Measurements from ENCODE around the gene KCNG4. TPM values are rescaled to one million over a fixed set of nuclear protein-coding genes. Genes with fewer than 3 reads are reported as not detected.
A peak's percentile ranks its signal among the peaks of the same experiment; 100 is the strongest.

KCNG4 gene
- total and polyA plus RNA-seq, 8 donors: 0.02 TPM; not detected in 7

- intact Hi-C loops (cut with DNase I): no loop called here
- H3K4me3 ChIP-seq: no peak overlapping the region
- WGBS, 2 donors: 66 to 71% methylated on average over 31 to 34 of the region's 34 CpGs
- DNase-seq: peak in 1 of 6 donors; percentile 47
- no peak for ATAC-seq
- H3K27ac ChIP-seq: no peak overlapping the region
- no peak for FAIRE-seq
- no peaks in the 10 kb centered on the region for H3K9me3 ChIP-seq
- no peaks in the 10 kb centered on the region for H3K27me3 ChIP-seq
- TF ChIP-seq CTCF (IDR thresholded peaks at IDR 0.05): no peak
- H3K36me3 ChIP-seq: no peaks in the 10 kb centered on the region
- no peaks in the 10 kb centered on the region for H3K4me1 ChIP-seq
Measured at GRCh38 chr16:84194470-84195200, 45.2 kb downstream of the KCNG4 start.

- 81 to 83% methylated on average over 11 of the region's 11 CpGs for WGBS, 2 donors
- no peak for ATAC-seq
- Histone ChIP-seq H3K36me3 (no peaks in the 10 kb centered on the region), H3K9me3 (no peaks in the 10 kb centered on the region), H3K27me3 (no peaks in the 10 kb centered on the region), H3K4me3 (no peak overlapping the region), H3K4me1 (no peaks in the 10 kb centered on the region), H3K27ac (no peak overlapping the region)
- intact Hi-C loops (cut with DNase I): no loop called here
- TF ChIP-seq CTCF (IDR thresholded peaks at IDR 0.05): no peak
- FAIRE-seq: no peak
- DNase-seq: no peak
Measured at GRCh38 chr16:84194018-84194417, 45.8 kb downstream of the KCNG4 start.

GRCh38 chr16:84193480-84193879 lies 46.3 kb downstream of the KCNG4 start:
- no peak for ATAC-seq

GRCh38 chr16:84191466-84191865 lies 48.3 kb downstream of the KCNG4 start:
- TF ChIP-seq CTCF (IDR thresholded peaks at IDR 0.05): no peak
- Histone ChIP-seq H3K4me1 (no peaks in the 10 kb centered on the region), H3K27ac (no peak overlapping the region), H3K9me3 (no peaks in the 10 kb centered on the region), H3K36me3 (no peaks in the 10 kb centered on the region), H3K27me3 (no peaks in the 10 kb centered on the region), H3K4me3 (no peak overlapping the region)
- no peak for FAIRE-seq
- DNase-seq: peak in 1 of 6 donors; percentile 54
- intact Hi-C loops (cut with DNase I): no loop called here
- WGBS, 2 donors: 84 to 87% methylated on average over 16 of the region's 16 CpGs
- no peak for ATAC-seq

More at GRCh38 chr16:84193480-84193879, 46.3 kb downstream of the KCNG4 start:
- H3K27ac ChIP-seq: no peak overlapping the region
- intact Hi-C loops (cut with DNase I): no loop called here
- no peaks in the 10 kb centered on the region for H3K9me3 ChIP-seq
- TF ChIP-seq CTCF (IDR thresholded peaks at IDR 0.05): no peak
- no peak for DNase-seq
- H3K4me3 ChIP-seq: no peak overlapping the region
- no peaks in the 10 kb centered on the region for H3K36me3 ChIP-seq
- no peaks in the 10 kb centered on the region for H3K4me1 ChIP-seq
- no peaks in the 10 kb centered on the region for H3K27me3 ChIP-seq
- WGBS, 2 donors: 77% methylated on average over 7 of the region's 7 CpGs
- no peak for FAIRE-seq

GRCh38 chr16:84190731-84191388 lies 49.0 kb downstream of the KCNG4 start, which contains the start of gene ADAD2:
TSS of gene ADAD2 (plus strand) at chr16:84191157. CDS start at chr16:84191231, 74 bp downstream.
- WGBS, 2 donors: 85 to 87% methylated on average over 47 of the region's 47 CpGs
- intact Hi-C loops (cut with DNase I): no loop called here
- DNase-seq (peak in 1 of 6 donors; percentile 52), FAIRE-seq (no peak), ATAC-seq (no peak)
- Histone ChIP-seq H3K36me3 (no peaks in the 10 kb centered on the region), H3K27ac (no peak within 1 kb of the TSS), H3K4me1 (peaks cover 2 to 4% (median 4%) of the 10 kb centered on the region in 3 donors), H3K9me3 (no peaks in the 10 kb centered on the region), H3K27me3 (no peaks in the 10 kb centered on the region), H3K4me3 (no peak within 1 kb of the TSS)
- TF ChIP-seq CTCF (IDR thresholded peaks at IDR 0.05): no peak
